PC-3 (cell line): ENCODE measurements around the gene SLC12A6. TPM values are rescaled to one million over a fixed set of nuclear protein-coding genes. Genes with fewer than 3 reads are reported as not detected.

ENCODE experiments used
- ATAC-seq: fragments of 200-7000 bp; cut with Tn5 transposase; 2 replicates; pipeline ENCODE4 v1.9.1; 2020; ENCODE audit warnings: mild to moderate bottlenecking, moderate library complexity
- BruUV-seq: library from RNA; stranded (reverse); fragments of 400-500 nt; replicated peaks from 2 replicates; lab custom pipeline; 2021; lab: Mats Ljungman, UMichigan
- CTCF ChIA-PET: fragments of 300-600 bp; sonication (Branson Sonifier 250); formaldehyde crosslinking; loops from one replicate; lab custom pipeline; 2022; ENCODE audit warnings: antibody characterized with exemption; lab: Charles Lee
- POLR2A ChIA-PET: fragments of 300-600 bp; sonication (Branson Sonifier 250); formaldehyde crosslinking; loops from one replicate; lab custom pipeline; 2022; ENCODE audit warnings: antibody characterized with exemption; ENCODE audit not compliant: unreplicated experiment; lab: Charles Lee
- DNase-seq: peaks from one replicate; pipeline ENCODE4 v3.0.0-alpha.2; 2015
- H2AFZ ChIP-seq: fragments of 300-600 bp; sonication (generic); 2 replicates; pipeline ENCODE4 v1.6.0; 2016; ENCODE audit warnings: antibody characterized with exemption, low read length
- H3F3A ChIP-seq: fragments of 300-600 bp; sonication (generic); one replicate; pipeline ENCODE4 v1.6.0; 2017; ENCODE audit warnings: antibody characterized with exemption, low read length, control low read depth, mild to moderate bottlenecking; ENCODE audit not compliant: unreplicated experiment
- H3K27ac ChIP-seq: fragments of 300-600 bp; sonication (generic); 2 replicates; pipeline ENCODE4 v1.5.1; 2016; ENCODE audit warnings: mild to moderate bottlenecking, low read length
- H3K27me3 ChIP-seq: fragments of 300-600 bp; sonication (generic); 2 replicates; pipeline ENCODE4 v1.6.1; 2016; ENCODE audit warnings: low read length, mixed read lengths
- H3K36me3 ChIP-seq: fragments of 300-600 bp; sonication (generic); 2 replicates; pipeline ENCODE4 v1.6.1; 2016; ENCODE audit warnings: low read depth, mixed run types, low read length, mixed read lengths
- H3K4me1 ChIP-seq: fragments of 300-600 bp; sonication (generic); 2 replicates; pipeline ENCODE4 v1.5.1; 2016; ENCODE audit warnings: low read length; ENCODE audit not compliant: insufficient read depth
- H3K4me2 ChIP-seq: fragments of 300-600 bp; sonication (generic); 2 replicates; pipeline ENCODE4 v1.6.0; 2016; ENCODE audit warnings: low read length
- H3K4me3 ChIP-seq: fragments of 300-600 bp; sonication (generic); 2 replicates; pipeline ENCODE4 v1.5.1; 2016; ENCODE audit warnings: mild to moderate bottlenecking, low read length, mixed read lengths
- H3K79me2 ChIP-seq: fragments of 300-600 bp; sonication (generic); 2 replicates; pipeline ENCODE4 v1.6.1; 2017; ENCODE audit warnings: low read length, mixed read lengths
- H3K9ac ChIP-seq: fragments of 300-600 bp; sonication (generic); 2 replicates; pipeline ENCODE4 v1.6.0; 2016; ENCODE audit warnings: mild to moderate bottlenecking, low read length
- H3K9me2 ChIP-seq: fragments of 300-600 bp; sonication (generic); replicated peaks from 2 replicates; pipeline ENCODE4 v1.6.1; 2016; ENCODE audit warnings: mixed run types, low read length, mixed read lengths
- H3K9me3 ChIP-seq: fragments of 300-600 bp; sonication (generic); 2 replicates; pipeline ENCODE4 v1.6.1; 2016; ENCODE audit warnings: low read length, mixed read lengths
- H4K20me1 ChIP-seq: fragments of 300-600 bp; sonication (generic); 2 replicates; pipeline ENCODE4 v1.6.1; 2016; ENCODE audit warnings: low read length, mixed read lengths
- EZH2 ChIP-seq: fragments of 300-600 bp; sonication (generic); IDR thresholded peaks from one replicate; pipeline ENCODE4 v1.6.1; 2017; ENCODE audit warnings: antibody characterized with exemption, mild to moderate bottlenecking, low read length; ENCODE audit not compliant: unreplicated experiment
- EZH2phosphoT487 ChIP-seq: fragments of 300-600 bp; sonication (generic); IDR thresholded peaks from 2 replicates; pipeline ENCODE4 v1.6.1; 2018; ENCODE audit warnings: mild to moderate bottlenecking, antibody characterized with exemption, low read length, borderline replicate concordance
- intact Hi-C: fragments of 100-400 bp; cut with micrococcal nuclease; formaldehyde crosslinking; loops from 2 replicates; pipeline ENCODE4 v1.9.0; 2023
- total RNA-seq: library from RNA; depleted of rRNA; stranded (reverse); fragments of >200 nt; gene quantifications from 2 replicates; pipeline ENCODE4 v1.2.3, GENCODE V29; 2014
- TF ChIP-seq, protein P1 (sequence below): fragments of 300-600 bp; sonication (generic); conservative IDR thresholded peaks from 2 replicates; pipeline ENCODE4 v1.5.1; 2017; ENCODE audit warnings: antibody characterized with exemption, low read depth, mild to moderate bottlenecking, low read length

SLC12A6 gene
- total RNA-seq, 1 experiment from 2014 or later = 22.9 TPM

DNA sequence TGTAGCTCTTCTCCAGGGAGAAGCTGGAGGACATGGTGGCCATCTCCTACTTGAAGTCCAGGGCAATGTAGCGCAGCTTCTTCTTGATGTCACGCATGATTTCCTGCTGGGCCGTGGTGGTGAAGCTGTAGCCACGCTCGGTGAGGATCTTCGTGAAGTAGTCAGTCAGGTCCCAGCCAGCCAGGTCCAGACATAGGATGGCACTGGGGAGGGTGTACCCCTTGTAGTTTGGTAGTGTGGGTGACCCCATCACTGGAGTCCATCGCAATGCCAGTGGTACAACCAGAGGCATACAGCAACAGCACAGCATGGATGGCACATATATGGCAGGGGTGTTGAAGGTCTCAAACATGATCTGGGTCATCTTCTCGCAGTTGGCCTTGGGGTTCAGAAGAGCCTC, 36.4 kb upstream of the SLC12A6 start:
- Histone ChIP-seq H3K9me2 (no peaks in the 10 kb centered on the region), H3K4me2 (no peak overlapping the region), H4K20me1 (no peaks in the 10 kb centered on the region), H3K9me3 (no peaks in the 10 kb centered on the region), H3K27ac (no peak overlapping the region), H3K4me1 (peaks cover 11% of the 10 kb centered on the region; the same call in 1 of the 2 replicates), H3F3A (no peaks in the 10 kb centered on the region), H2AFZ (no peak overlapping the region), H3K4me3 (no peak overlapping the region), H3K79me2 (no peaks in the 10 kb centered on the region), H3K9ac (no peak overlapping the region), H3K36me3 (no peaks in the 10 kb centered on the region), H3K27me3 (no peaks in the 10 kb centered on the region)
- CTCF ChIA-PET = no interaction called here
- no peak for ATAC-seq
- no TSS peak for BruUV-seq
- no peak for DNase-seq
- TF ChIP-seq EZH2 = no peak
- intact Hi-C loops = no loop called here
- POLR2A ChIA-PET = no interaction called here

DNA sequence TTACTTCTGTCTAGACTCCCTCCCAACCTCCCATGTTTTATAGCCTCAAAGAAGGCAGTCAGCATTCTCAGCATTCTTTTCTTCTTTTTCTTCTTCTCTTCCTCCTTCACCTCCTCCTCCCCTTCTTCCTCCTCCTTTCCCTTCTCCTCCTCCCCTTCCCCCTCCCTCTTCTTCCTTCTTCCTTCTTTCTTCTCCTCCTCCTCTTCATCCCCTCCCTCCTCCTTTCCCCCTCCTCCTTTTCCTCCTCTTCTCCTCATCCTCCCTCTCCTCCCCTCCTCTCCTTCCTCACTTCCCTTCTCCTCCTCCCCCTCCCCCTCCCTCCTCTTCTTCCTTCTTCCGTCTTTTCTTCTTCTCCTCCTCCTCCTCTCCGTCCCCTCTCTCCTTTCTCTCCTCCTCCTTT, 33.1 kb upstream of the SLC12A6 start:
- H3K27me3 ChIP-seq = no peaks in the 10 kb centered on the region
- no peaks in the 10 kb centered on the region for H3K9me3 ChIP-seq
- H3K36me3 ChIP-seq = no peaks in the 10 kb centered on the region
- intact Hi-C loops = no loop called here
- POLR2A ChIA-PET = no interaction called here
- H3K4me3 ChIP-seq = no peak overlapping the region
- no peak for ATAC-seq
- H3K4me2 ChIP-seq = no peak overlapping the region
- H4K20me1 ChIP-seq = peaks cover 5% of the 10 kb centered on the region; the same call in 1 of the 2 replicates
- H3K9me2 ChIP-seq = no peaks in the 10 kb centered on the region
- BruUV-seq = no TSS peak
- H3K79me2 ChIP-seq = peaks cover 12% of the 10 kb centered on the region
- TF ChIP-seq EZH2phosphoT487 = no peak
- TF ChIP-seq, protein P1, sequence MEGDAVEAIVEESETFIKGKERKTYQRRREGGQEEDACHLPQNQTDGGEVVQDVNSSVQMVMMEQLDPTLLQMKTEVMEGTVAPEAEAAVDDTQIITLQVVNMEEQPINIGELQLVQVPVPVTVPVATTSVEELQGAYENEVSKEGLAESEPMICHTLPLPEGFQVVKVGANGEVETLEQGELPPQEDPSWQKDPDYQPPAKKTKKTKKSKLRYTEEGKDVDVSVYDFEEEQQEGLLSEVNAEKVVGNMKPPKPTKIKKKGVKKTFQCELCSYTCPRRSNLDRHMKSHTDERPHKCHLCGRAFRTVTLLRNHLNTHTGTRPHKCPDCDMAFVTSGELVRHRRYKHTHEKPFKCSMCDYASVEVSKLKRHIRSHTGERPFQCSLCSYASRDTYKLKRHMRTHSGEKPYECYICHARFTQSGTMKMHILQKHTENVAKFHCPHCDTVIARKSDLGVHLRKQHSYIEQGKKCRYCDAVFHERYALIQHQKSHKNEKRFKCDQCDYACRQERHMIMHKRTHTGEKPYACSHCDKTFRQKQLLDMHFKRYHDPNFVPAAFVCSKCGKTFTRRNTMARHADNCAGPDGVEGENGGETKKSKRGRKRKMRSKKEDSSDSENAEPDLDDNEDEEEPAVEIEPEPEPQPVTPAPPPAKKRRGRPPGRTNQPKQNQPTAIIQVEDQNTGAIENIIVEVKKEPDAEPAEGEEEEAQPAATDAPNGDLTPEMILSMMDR = no peak
- TF ChIP-seq EZH2 = no peak
- peaks cover 23% of the 10 kb centered on the region; the same call in 1 of the 2 replicates for H3K4me1 ChIP-seq
- CTCF ChIA-PET = no interaction called here
- H3K9ac ChIP-seq = no peak overlapping the region
- no peak overlapping the region for H3K27ac ChIP-seq
- DNase-seq = no peak
- no peak overlapping the region for H2AFZ ChIP-seq
- H3F3A ChIP-seq = no peaks in the 10 kb centered on the region

DNA sequence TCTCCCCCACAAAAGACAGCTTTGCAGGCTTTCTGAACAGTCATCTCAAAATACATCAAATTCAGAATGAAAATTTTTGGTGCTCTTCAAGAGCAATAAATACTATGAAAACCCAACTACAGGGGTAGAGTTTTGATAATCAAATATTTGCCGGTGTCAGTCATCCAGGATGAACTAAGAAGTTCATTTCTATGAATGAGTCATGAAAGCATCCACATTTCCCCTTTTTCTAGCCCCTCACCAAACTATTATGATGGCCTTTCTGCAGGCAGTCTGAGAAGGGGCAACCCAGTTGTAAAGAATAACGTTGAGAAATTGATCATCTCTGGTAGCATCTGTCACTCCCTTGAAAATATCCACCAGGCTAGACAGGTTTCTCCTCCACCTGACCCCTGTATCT, 32.5 kb upstream of the SLC12A6 start:
- intact Hi-C loops = no loop called here
- Histone ChIP-seq H3K4me1 (peaks cover 28% of the 10 kb centered on the region; the same call in 1 of the 2 replicates), H3K27ac (no peak overlapping the region), H3K4me2 (no peak overlapping the region), H3K79me2 (peaks cover 17% of the 10 kb centered on the region), H3K9ac (no peak overlapping the region), H3F3A (no peaks in the 10 kb centered on the region), H3K27me3 (no peaks in the 10 kb centered on the region), H3K9me3 (no peaks in the 10 kb centered on the region), H3K36me3 (no peaks in the 10 kb centered on the region), H2AFZ (no peak overlapping the region), H3K4me3 (no peak overlapping the region), H3K9me2 (no peaks in the 10 kb centered on the region), H4K20me1 (peaks cover 10% of the 10 kb centered on the region; the same call in 1 of the 2 replicates)
- TF ChIP-seq, protein P1 = no peak
- TF ChIP-seq EZH2phosphoT487 (no peak), EZH2 (no peak)
- ATAC-seq = no peak
- ChIA-PET CTCF (no interaction called here), POLR2A (no interaction called here)
- no peak for DNase-seq
- BruUV-seq = no TSS peak
